IPS-NIHi11 (cell line): ENCODE measurements around the gene STYXL1.

Experiments
- DNase-seq: peaks from one replicate; pipeline ENCODE4 v3.0.0; 2012; ENCODE audit warnings: mixed read lengths, low spot score

Gene STYXL1

GRCh38 chr7:75979759-75980429, 67.9 kb downstream of the STYXL1 start:
- DNase-seq, result no peak

GRCh38 chr7:75977743-75978142, 70.1 kb downstream of the STYXL1 start:
- no peak for DNase-seq

- peak; percentile 73 for DNase-seq
Measured at GRCh38 chr7:75971961-75972763, 75.6 kb downstream of the STYXL1 start.

GRCh38 chr7:75971309-75971960, 76.4 kb downstream of the STYXL1 start:
- DNase-seq, result no peak

- no peak for DNase-seq
Measured at GRCh38 chr7:75969704-75970498, 77.9 kb downstream of the STYXL1 start.

- no peak for DNase-seq
Measured at GRCh38 chr7:75969182-75969581, 78.6 kb downstream of the STYXL1 start.

- DNase-seq, result no peak
Measured at GRCh38 chr7:75968561-75969001, 79.2 kb downstream of the STYXL1 start.

- DNase-seq, result no peak
Measured at GRCh38 chr7:75968012-75968411, 79.8 kb downstream of the STYXL1 start.

GRCh38 chr7:75967487-75967997, 80.3 kb downstream of the STYXL1 start:
- DNase-seq, result no peak

GRCh38 chr7:75967055-75967454, 80.7 kb downstream of the STYXL1 start:
- no peak for DNase-seq

- no peak for DNase-seq
Measured at GRCh38 chr7:75966190-75966961, 81.4 kb downstream of the STYXL1 start.

GRCh38 chr7:75965617-75966016, 82.2 kb downstream of the STYXL1 start:
- no peak for DNase-seq

- DNase-seq, result no peak
Measured at GRCh38 chr7:75963381-75963995, 84.3 kb downstream of the STYXL1 start.

GRCh38 chr7:75962607-75963380, 85.0 kb downstream of the STYXL1 start:
- no peak for DNase-seq

GRCh38 chr7:75961218-75961617, 86.6 kb downstream of the STYXL1 start:
- DNase-seq, result no peak

- no peak for DNase-seq
Measured at GRCh38 chr7:75960372-75960771, 87.4 kb downstream of the STYXL1 start.

GRCh38 chr7:75958802-75959543, 88.8 kb downstream of the STYXL1 start:
- DNase-seq, result no peak

- DNase-seq, result no peak
Measured at GRCh38 chr7:75957021-75957736, 90.6 kb downstream of the STYXL1 start.
